GM12864 (cell line): ENCODE measurements around the gene CAPN15.
A peak's percentile ranks its signal among the peaks of the same experiment; 100 is the strongest.

Source experiments
- DNase-seq: peaks from one replicate; pipeline ENCODE4 v3.0.0-alpha.2; 2011; ENCODE audit warnings: low read depth
- H3K4me3 ChIP-seq: 2 replicates; pipeline ENCODE4 v1.5.1; 2011; ENCODE audit warnings: mild to moderate bottlenecking, low read depth, low read length, control low read depth
- TF ChIP-seq, protein P1 (sequence below): IDR thresholded peaks from 2 replicates; pipeline ENCODE4 v1.5.1; 2011; ENCODE audit warnings: low read depth, mild to moderate bottlenecking, moderate library complexity, low read length, control low read depth, inconsistent platforms; ENCODE audit errors: missing control alignments

CAPN15 gene

DNA sequence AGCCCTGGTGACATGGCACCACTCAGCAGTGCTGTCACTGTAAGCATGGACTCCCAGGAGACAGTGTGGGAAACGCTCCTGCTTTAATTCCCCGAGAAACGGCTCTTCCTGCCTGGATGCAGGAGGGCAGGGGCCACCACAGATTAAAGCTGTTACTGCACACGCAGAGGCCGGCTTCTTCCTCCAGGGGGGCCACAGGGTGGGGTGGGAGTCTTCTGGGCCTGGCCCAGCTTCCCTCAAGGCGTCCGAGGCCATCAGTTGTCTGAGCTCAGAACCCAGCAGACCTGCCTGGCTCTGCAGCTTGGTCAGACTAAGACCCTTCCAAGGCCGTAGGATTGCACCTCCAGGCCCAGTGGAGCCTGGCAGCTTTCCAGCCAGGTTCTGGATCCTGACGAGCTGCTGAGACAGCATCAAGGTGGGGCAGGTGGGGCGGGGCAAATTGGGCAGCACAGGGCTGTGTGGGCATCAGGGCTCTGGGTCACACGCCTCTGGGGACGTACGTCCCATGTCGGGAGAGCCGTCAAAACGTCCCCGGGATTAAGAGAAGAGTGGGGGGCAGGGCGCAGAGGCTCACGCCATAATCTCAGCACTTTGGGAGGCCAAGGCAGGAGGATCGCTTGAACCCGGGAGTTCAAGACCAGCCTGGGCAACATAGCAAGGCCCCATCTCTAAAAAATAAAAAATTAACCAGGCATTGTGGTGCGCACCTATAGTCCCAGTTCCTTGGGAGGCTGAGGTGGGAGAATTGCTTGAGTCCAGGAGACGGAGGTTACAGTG, 5.0 kb upstream of the CAPN15 start:
- no peak for DNase-seq
- no peak overlapping the region for H3K4me3 ChIP-seq
- TF ChIP-seq, protein P1, sequence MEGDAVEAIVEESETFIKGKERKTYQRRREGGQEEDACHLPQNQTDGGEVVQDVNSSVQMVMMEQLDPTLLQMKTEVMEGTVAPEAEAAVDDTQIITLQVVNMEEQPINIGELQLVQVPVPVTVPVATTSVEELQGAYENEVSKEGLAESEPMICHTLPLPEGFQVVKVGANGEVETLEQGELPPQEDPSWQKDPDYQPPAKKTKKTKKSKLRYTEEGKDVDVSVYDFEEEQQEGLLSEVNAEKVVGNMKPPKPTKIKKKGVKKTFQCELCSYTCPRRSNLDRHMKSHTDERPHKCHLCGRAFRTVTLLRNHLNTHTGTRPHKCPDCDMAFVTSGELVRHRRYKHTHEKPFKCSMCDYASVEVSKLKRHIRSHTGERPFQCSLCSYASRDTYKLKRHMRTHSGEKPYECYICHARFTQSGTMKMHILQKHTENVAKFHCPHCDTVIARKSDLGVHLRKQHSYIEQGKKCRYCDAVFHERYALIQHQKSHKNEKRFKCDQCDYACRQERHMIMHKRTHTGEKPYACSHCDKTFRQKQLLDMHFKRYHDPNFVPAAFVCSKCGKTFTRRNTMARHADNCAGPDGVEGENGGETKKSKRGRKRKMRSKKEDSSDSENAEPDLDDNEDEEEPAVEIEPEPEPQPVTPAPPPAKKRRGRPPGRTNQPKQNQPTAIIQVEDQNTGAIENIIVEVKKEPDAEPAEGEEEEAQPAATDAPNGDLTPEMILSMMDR = no peak

DNA sequence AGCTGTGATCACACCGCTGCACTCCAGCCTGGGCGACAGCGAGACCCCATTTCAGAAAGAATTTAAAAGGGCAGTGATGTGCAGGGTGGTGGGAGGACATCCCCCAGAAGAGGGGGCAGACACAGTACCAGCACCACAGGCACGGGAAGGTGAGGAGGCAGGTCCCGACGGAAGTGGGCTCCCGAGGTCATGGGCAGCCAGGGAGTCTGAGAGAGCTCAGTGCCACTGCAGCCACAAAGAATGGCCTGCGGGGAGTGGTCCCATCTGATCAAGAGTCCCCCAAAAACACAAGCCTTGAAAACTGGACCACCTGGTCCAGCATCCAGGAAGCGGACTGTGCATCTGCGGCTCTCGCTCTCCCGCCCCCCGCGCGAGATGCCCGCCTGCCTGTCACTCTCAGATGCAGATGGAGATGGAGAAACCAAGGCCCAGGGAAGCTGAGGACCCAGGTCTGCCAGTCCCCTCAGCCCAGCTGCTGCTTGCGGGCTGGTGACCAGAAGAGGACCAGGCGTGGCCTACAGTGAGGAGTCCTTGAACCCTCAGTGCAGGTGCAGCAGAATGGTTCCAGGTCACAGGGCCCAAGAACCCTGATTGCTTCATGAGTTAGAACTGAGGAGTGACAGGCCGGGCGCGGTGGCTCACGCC, 4.3 kb upstream of the CAPN15 start:
- no peak overlapping the region for H3K4me3 ChIP-seq
- no peak for DNase-seq
- TF ChIP-seq, protein P1 = no peak

DNA sequence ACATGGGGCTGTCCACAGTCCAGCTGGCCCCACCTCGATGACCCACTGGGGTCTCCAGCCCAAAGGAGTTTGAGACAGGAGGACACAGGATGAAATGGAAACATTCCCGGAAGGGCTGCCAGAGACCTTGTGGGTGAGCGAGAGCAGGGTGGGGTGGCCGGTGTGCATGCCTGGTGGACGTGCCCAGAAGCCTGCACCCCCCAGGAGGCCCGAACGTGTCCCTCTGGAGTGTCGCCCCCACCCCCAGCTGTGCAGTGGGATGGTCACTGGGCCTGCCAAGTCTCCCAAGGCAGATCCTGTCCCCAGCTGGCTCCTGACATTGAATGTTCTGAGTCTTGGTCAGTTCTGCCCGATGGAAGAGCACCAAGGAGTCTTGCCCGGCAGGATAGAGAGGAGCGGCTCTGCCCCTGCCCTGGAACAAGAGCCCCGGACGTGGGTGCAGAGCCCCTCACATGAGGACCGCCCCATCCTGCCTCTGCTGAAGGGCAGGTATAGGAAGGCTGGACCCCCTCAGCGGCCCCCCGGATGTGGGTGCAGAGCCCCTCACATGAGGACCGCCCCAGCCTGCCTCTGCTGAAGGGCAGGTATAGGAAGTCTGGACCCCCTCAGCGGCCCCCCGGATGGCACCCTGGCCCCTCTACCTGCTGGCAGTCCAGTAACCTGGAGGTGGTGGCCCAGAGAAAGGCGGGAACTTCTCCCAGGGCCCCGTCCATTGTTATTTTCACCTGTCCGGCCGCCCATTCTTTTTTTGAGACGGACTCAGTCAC, 3.1 kb upstream of the CAPN15 start:
- TF ChIP-seq, protein P1 = no peak
- no peak for DNase-seq
- no peak overlapping the region for H3K4me3 ChIP-seq

DNA sequence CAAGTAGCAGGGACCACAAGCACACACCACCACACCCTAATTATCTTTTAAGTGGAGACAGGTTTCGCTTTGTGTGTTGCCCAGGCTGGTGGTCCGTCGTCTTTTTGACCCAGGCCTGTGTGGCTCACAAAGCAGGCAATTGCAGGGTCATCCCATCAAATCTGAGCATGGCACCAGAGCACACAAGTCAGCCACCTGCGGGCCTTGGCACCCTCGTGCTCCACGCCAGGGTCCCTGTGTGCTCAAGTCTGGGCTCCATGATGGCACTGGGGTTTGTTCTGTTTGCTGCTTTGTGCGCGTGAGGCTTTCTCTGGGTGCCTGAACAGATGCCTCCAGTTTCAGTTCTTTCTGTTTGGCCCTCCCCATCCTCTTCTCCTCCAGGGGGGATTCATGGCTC, 2.4 kb upstream of the CAPN15 start:
- TF ChIP-seq, protein P1 = no peak
- no peak for DNase-seq
- no peak overlapping the region for H3K4me3 ChIP-seq

DNA sequence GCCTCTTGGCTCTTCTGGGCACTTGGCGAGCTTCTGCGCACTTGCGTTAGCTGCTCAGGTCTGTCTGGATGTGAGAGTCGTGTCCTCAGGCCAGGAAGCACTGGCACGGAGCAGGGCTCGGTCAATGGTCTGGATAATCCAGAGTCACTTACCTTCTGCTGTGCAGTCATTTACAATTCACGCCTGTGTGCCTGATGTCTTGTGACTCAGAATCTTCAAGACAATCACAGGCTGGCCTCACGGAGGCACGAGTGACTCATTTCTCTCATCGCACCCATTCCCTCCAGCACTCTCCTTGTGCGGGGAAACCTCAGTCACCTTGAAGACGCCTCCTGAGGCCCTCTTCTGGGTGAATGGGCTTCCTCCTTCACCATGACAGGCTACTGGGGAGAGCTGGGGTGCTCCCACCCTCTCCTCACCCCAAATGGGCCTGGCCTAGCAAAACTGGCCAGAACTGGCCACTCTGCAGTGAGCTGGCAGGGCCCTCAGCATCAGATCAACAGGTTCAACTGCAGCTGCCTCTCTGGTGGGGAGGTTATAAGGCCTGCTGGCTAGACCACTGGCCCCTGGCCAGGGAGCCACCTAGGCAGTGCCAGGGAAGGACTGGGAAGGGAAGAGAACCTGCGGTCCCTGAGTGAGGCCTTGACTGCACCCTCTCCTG, 1.9 kb upstream of the CAPN15 start:
- TF ChIP-seq, protein P1 = peak; percentile 6
- H3K4me3 ChIP-seq = peak overlapping the region; percentile 91
- DNase-seq = peak; percentile 57

DNA sequence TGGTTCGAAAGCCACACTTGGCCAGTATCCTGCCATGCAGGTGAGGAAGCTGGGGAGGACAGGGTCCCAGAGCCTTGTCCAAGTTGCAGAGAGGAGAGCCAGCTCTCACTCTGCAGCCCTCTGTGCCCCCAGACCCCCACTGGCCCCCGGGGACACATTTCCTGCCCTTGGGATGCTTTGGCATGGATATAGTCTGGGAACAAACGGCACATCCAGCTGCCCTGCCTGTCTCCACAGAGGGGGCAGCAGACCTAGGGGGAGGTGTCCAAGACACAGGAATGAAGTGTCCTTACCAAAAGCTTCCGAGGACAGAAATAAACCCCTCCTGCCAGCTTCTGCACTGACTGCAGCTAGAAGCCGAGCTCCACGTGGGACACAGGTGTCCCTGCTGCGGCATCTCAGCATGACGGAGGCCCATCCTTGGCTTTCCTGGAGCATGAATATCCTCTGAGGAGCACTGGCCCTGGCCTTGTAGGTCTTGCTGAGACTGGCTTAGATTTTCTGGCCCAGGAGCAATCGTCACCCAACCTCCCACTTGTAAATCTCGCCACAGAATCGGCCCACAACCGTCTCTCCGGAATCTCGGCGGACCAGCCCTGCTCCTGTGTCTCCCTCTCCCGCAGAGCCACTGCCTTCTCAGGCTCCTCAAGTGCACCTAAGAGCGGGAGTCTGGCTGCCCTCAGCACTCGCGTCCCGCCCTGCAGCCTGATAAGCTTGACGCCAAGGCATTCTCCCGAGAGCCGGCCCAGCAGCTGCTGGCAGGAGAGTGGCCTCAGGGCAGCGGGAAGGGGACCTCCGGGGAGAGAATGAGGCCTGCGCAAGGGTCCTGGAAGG, 1.1 kb upstream of the CAPN15 start:
- H3K4me3 ChIP-seq = peak overlapping the region; percentile 91
- DNase-seq = no peak
- TF ChIP-seq, protein P1 = no peak
